ENCODE data around the gene ADAMTS20. TPM values are rescaled to one million over a fixed set of nuclear protein-coding genes. Genes with fewer than 3 reads are reported as not detected.

Gene ADAMTS20
- total RNA-seq, 1 donor from 2014 or later: not detected

- intact Hi-C loops (cut with micrococcal nuclease): no loop called here
These were observed 234.8 kb downstream of the ADAMTS20 start for GRCh38 chr12:43317156-43317555.

GRCh38 chr12:43316520-43316919, 235.5 kb downstream of the ADAMTS20 start:
- intact Hi-C loops (cut with micrococcal nuclease): no loop called here

- intact Hi-C loops (cut with micrococcal nuclease): no loop called here
These were observed 236.0 kb downstream of the ADAMTS20 start for GRCh38 chr12:43315961-43316360.

GRCh38 chr12:43312991-43313505, 239.0 kb downstream of the ADAMTS20 start:
- intact Hi-C loops (cut with micrococcal nuclease): no loop called here

GRCh38 chr12:43310596-43310995, 241.4 kb downstream of the ADAMTS20 start:
- intact Hi-C loops (cut with micrococcal nuclease): no loop called here

- intact Hi-C loops (cut with micrococcal nuclease): no loop called here
These were observed 242.0 kb downstream of the ADAMTS20 start for GRCh38 chr12:43309959-43310358.

GRCh38 chr12:43308776-43309175, 243.2 kb downstream of the ADAMTS20 start:
- intact Hi-C loops (cut with micrococcal nuclease): no loop called here

GRCh38 chr12:43307126-43307525, 244.9 kb downstream of the ADAMTS20 start:
- intact Hi-C loops (cut with micrococcal nuclease): no loop called here

- intact Hi-C loops (cut with micrococcal nuclease): no loop called here
These were observed 245.9 kb downstream of the ADAMTS20 start for GRCh38 chr12:43306066-43306465.

GRCh38 chr12:43305065-43305464, 246.9 kb downstream of the ADAMTS20 start:
- intact Hi-C loops (cut with micrococcal nuclease): no loop called here

Other genes with a start within 250 kb of the ADAMTS20 start
- gene PUS7L, start 206.6 kb upstream of the ADAMTS20 start, total RNA-seq: 23.6 and 24.3 TPM in 2 replicates
- gene IRAK4, start 206.7 kb upstream of the ADAMTS20 start, total RNA-seq: 38.4 and 40.7 TPM in 2 replicates

All from T-helper 1 cell treated with Interleukin-12 subunit alpha and Interleukin-12 subunit beta and Interleukin-4 antibody, amounts not matched to agents 30 ng/mL and 1 ng/mL, for 36 hours (primary cell).